HepG2 (cell line): ENCODE data around the gene IDH3G. TPM values are rescaled to one million over a fixed set of nuclear protein-coding genes. Genes with fewer than 3 reads are reported as not detected.

Source experiments
- ATAC-seq: fragments of 200-7000 bp; cut with Tn5 transposase; 3 replicates; pipeline ENCODE4 v1.9.1; 2020; ENCODE audit warnings: mild to moderate bottlenecking, moderate library complexity
- BruUV-seq: library from RNA; stranded (reverse); fragments of 400-500 nt; replicated peaks from 2 replicates; lab custom pipeline; 2021; lab: Mats Ljungman, UMichigan
- CTCF ChIA-PET: fragments of 300-600 bp; formaldehyde crosslinking; extraction: SDS; loops from one replicate; lab custom pipeline; 2021; ENCODE audit warnings: low total read pairs, inconsistent platforms, low intra/inter-chr PET ratio; lab: Yijun Ruan, JAX
- POLR2A ChIA-PET: fragments of 350-600 bp; sonication (Branson Sonifier 250); formaldehyde crosslinking; loops from one replicate; lab custom pipeline; 2020; ENCODE audit warnings: antibody characterized with exemption, inconsistent platforms; lab: Yijun Ruan, JAX
- DNase-seq: peaks from one replicate; pipeline ENCODE4 v3.0.0-alpha.2; 2015; ENCODE audit warnings: low spot score
- FAIRE-seq: peaks from 3 replicates; lab custom pipeline; 2011; peaks lifted over from hg19 to GRCh38; lab: Jason Lieb, UNC
- H2AFZ ChIP-seq: one replicate; pipeline ENCODE4 v1.6.1; 2011; ENCODE audit warnings: low read length, inconsistent platforms
- H3K27ac ChIP-seq: fragments of 300-600 bp; 3 replicates; pipeline ENCODE4 v1.8.0; 2011; ENCODE audit warnings: mixed run types, mild to moderate bottlenecking, mixed read lengths, low read length, inconsistent platforms; ENCODE audit not compliant: insufficient read depth; ENCODE audit errors: extremely low read length
- H3K27me3 ChIP-seq, 2 experiments: fragments of 200-600 bp in 1 of 2; 2 replicates in 1 of 2; 3 replicates in 1 of 2; pipeline versions ENCODE4 v1.6.0 to v1.8.0; 2011; ENCODE audit warnings: low read length in 2 of 2, mild to moderate bottlenecking in 2 of 2, moderate library complexity in 2 of 2, inconsistent platforms in 1 of 2; ENCODE audit not compliant: insufficient read depth in 2 of 2, control insufficient read depth in 1 of 2
- H3K36me3 ChIP-seq, 2 experiments: fragments of 200-600 bp in 1 of 2; replicated peaks in 1 of 2; 2 replicates in 1 of 2; 3 replicates in 1 of 2; pipeline versions ENCODE4 v1.5.1 to v1.8.0; 2011; ENCODE audit warnings: low read length in 2 of 2, inconsistent platforms in 1 of 2; ENCODE audit not compliant: insufficient read depth in 2 of 2, control insufficient read depth in 1 of 2
- H3K4me1 ChIP-seq: 2 replicates; pipeline ENCODE4 v1.5.1; 2012; ENCODE audit warnings: low read length, inconsistent platforms; ENCODE audit not compliant: insufficient read depth
- H3K4me2 ChIP-seq: 2 replicates; pipeline ENCODE4 v1.6.0; 2011; ENCODE audit warnings: low read depth, low read length, inconsistent platforms
- H3K4me3 ChIP-seq, 3 experiments: fragments of 200-600 bp in 1 of 3; sonication (generic), shearing (Covaris generic) in 1 of 3; replicated peaks in 1 of 3; 2 replicates each; pipeline ENCODE4 v1.5.1; 2011 to 2016; ENCODE audit warnings: low read length in 3 of 3, inconsistent platforms in 2 of 3, low read depth in 2 of 3, mild to moderate bottlenecking in 2 of 3, control low read depth in 1 of 3, mixed read lengths in 1 of 3; ENCODE audit not compliant: insufficient read depth in 1 of 3
- H3K79me2 ChIP-seq: one replicate; pipeline ENCODE4 v1.6.1; 2011; ENCODE audit warnings: low read length, inconsistent platforms; ENCODE audit not compliant: insufficient read depth
- H3K9ac ChIP-seq: 2 replicates; pipeline ENCODE4 v1.6.0; 2011; ENCODE audit warnings: mild to moderate bottlenecking, low read depth, low read length, inconsistent platforms; ENCODE audit not compliant: insufficient read depth
- H3K9me3 ChIP-seq: 2 replicates; pipeline ENCODE4 v1.5.1; 2012; ENCODE audit warnings: mild to moderate bottlenecking, low read length
- H4K20me1 ChIP-seq: 2 replicates; pipeline ENCODE4 v1.6.0; 2011; ENCODE audit warnings: inconsistent platforms, mild to moderate bottlenecking, low read length, moderate library complexity; ENCODE audit not compliant: insufficient read depth
- AGO2 ChIP-seq: fragments of 200-400 bp; formaldehyde crosslinking; optimal IDR thresholded peaks from 2 replicates; pipeline ENCODE3; 2017; ENCODE audit warnings: mild to moderate bottlenecking, low read depth, low read length, moderate library complexity
- ATF4 ChIP-seq, 2 experiments: fragments of 450-650 bp in 1 of 2; sonication (generic) in 1 of 2; formaldehyde crosslinking; IDR thresholded peaks; 2 replicates each; pipeline versions ENCODE4 v1.5.0 to v1.8.0; 2020 to 2022; ENCODE audit warnings: mild to moderate bottlenecking in 1 of 2, missing genetic modification reagents in 1 of 2
- DNMT1 ChIP-seq: sonication (generic); formaldehyde crosslinking; IDR thresholded peaks from 2 replicates; pipeline ENCODE4 v1.5.1; 2020; ENCODE audit warnings: mild to moderate bottlenecking, missing genetic modification reagents
- FIP1L1 ChIP-seq: fragments of 200-400 bp; formaldehyde crosslinking; IDR thresholded peaks from 2 replicates; pipeline ENCODE4 v1.6.1; 2018; ENCODE audit warnings: low read depth, mild to moderate bottlenecking, low read length, moderate library complexity, borderline replicate concordance; ENCODE audit not compliant: insufficient read depth
- HNF1B ChIP-seq: sonication (generic); formaldehyde crosslinking; IDR thresholded peaks from 2 replicates; pipeline ENCODE4 v1.5.1; 2020; ENCODE audit warnings: mild to moderate bottlenecking, moderate library complexity, missing genetic modification reagents
- JARID2 ChIP-seq: sonication (generic); formaldehyde crosslinking; IDR thresholded peaks from 2 replicates; pipeline ENCODE4 v1.8.1; 2023; ENCODE audit warnings: missing genetic modification reagents, inconsistent platforms; ENCODE audit not compliant: insufficient replicate concordance
- MAFK ChIP-seq, 2 experiments: IDR thresholded peaks in 1 of 2; conservative IDR thresholded peaks in 1 of 2; 2 replicates each; pipeline ENCODE4 v1.6.1; 2011; ENCODE audit warnings: improper control_type of control experiment in 2 of 2, low read length in 2 of 2
- PAXIP1 ChIP-seq: sonication (generic); formaldehyde crosslinking; conservative IDR thresholded peaks from 2 replicates; pipeline ENCODE4 v1.4.0; 2020; ENCODE audit warnings: mild to moderate bottlenecking, missing genetic modification reagents, moderate library complexity
- RBFOX2 ChIP-seq: fragments of 200-400 bp; formaldehyde crosslinking; IDR thresholded peaks from 2 replicates; pipeline ENCODE4 v1.6.1; 2017; ENCODE audit warnings: low read depth, mild to moderate bottlenecking, low read length
- RBM39 ChIP-seq: fragments of 200-400 bp; formaldehyde crosslinking; IDR thresholded peaks from one replicate; pipeline ENCODE4 v1.6.1; 2018; ENCODE audit warnings: antibody characterized with exemption, mild to moderate bottlenecking, low read depth, low read length; ENCODE audit not compliant: poor library complexity, severe bottlenecking
- SMARCE1 ChIP-seq: fragments of 450-650 bp; IDR thresholded peaks from 2 replicates; pipeline ENCODE4 v1.6.1; 2017; ENCODE audit warnings: borderline replicate concordance
- WGBS: methylation state at CpG from one replicate; pipeline ENCODE4 v1.1.6; 2017; ENCODE audit warnings: low lambda C conversion rate; 5-methylcytosine and 5-hydroxymethylcytosine counted together
- in situ Hi-C: cut with HindIII; loops from 2 replicates; pipeline ENCODE4 v1.10.0; 2017; ENCODE audit warnings: low pct_unique_long_range_greater_than_20kb; ENCODE audit not compliant: extremely low pct_ligation_motif_present
- intact Hi-C: fragments of 100-400 bp; cut with micrococcal nuclease; formaldehyde crosslinking; loops from one replicate; pipeline ENCODE4 v1.10.0; 2022; ENCODE audit not compliant: unreplicated experiment
- polyA plus RNA-seq, 8 experiments: library from polyadenylated mRNA; depleted of rRNA in 3 of 8; stranded (reverse) in 7 of 8; unstranded in 1 of 8; fragments of >200 nt; fragmentation: Illumina TruSeq in 4 of 8; extraction: Trizol in 4 of 8; gene quantifications; 2 replicates each; pipeline versions ENCODE4 v1.2.1 to v1.2.3, GENCODE V29; 2011 to 2016; ENCODE audit warnings: low read depth in 4 of 8, missing spikeins in 1 of 8, mixed read lengths in 1 of 8; ENCODE audit not compliant: insufficient read depth in 1 of 8
- total RNA-seq, 5 experiments: library from RNA; depleted of rRNA; stranded (reverse); fragments of >200 nt; fragmentation: Illumina TruSeq; extraction: Trizol; gene quantifications; 2 replicates each; pipeline ENCODE4 v1.2.3, GENCODE V29; 2016; ENCODE audit warnings: low read depth in 1 of 5

IDH3G gene
- total and polyA plus RNA-seq, 2 of the 13 experiments (the other 11 are each of a cell fraction or from before 2014, with no cell fraction given) = 18.7 to 35.5 TPM

DNA sequence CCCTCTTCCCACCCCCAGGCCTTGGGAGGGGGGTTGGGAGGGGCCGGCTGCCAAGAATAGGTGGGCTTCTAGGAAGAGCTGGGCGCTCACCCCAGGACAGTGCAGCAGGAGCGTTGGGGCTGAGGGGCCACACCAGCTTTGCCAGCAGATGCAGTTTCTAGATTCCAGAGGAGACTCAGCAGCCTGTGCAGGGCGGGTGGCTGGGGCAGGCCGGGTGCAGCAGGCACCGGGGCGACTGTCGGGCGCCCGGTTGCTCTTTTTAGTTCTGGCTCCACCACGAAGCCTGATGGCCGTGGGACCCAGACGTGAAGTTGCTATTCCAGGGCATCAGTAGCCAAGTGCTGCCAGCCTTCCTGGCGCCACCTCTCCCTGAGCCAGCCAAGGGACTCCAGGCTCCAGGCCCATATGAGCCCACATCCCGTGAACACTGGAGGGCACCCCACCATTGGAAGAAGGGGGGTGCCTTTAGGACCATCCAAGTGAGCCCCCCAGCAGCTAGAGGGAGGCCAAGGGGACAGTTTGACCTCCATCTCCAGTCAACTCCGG lies 6.1 kb upstream of the IDH3G start:
- no peak overlapping the region for H3K9ac ChIP-seq
- H4K20me1 ChIP-seq = no peaks in the 10 kb centered on the region
- no peak for FAIRE-seq
- TF ChIP-seq HNF1B (CRISPR knock-in tag) = no peak
- peak; percentile 86 for TF ChIP-seq AGO2
- no peak for TF ChIP-seq RBM39
- TF ChIP-seq RBFOX2 = peak; percentile 32; the same call in 1 of the 2 replicates
- no peak for ATAC-seq
- peaks cover 12% of the 10 kb centered on the region for H3K4me1 ChIP-seq
- H2AFZ ChIP-seq = no peak overlapping the region
- H3K36me3 ChIP-seq = peaks cover 0 to 2% of the 10 kb centered on the region in 2 experiments; a peak in 1 of 5 replicates
- in situ Hi-C loops = no loop called here
- no TSS peak for BruUV-seq
- H3K4me3 ChIP-seq = no peak overlapping the region
- H3K27me3 ChIP-seq = peaks cover 2 to 9% of the 10 kb centered on the region in 2 experiments; a peak in 2 of 5 replicates
- no peak overlapping the region for H3K27ac ChIP-seq
- CTCF ChIA-PET = no interaction called here
- intact Hi-C loops = no loop called here
- no peak overlapping the region for H3K4me2 ChIP-seq
- DNase-seq = no peak
- POLR2A ChIA-PET = no interaction called here
- WGBS = no CpG with 5 or more reads among the region's 16 CpGs
- peaks cover 5% of the 10 kb centered on the region for H3K79me2 ChIP-seq
- H3K9me3 ChIP-seq = no peaks in the 10 kb centered on the region

DNA sequence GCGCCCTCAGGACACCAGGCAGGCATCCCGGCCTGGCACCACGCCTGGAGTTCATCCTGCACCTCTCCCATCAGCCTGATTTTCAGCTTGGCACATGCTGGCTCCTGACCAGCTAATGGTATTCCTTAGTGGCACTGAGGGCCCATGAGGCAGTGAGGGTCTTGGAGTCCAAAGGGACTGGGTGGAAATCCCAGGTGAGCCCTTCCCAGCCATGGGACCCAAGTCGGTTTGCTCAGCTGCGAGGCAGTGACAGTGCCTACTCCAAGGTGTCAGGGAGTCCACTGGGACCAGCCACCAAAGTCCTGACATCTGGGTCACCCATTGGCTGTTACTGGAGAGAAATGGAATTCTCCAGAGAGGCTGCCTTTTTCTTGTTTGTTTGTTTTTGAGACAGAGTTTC lies 5.2 kb upstream of the IDH3G start:
- no peak overlapping the region for H3K27ac ChIP-seq
- no peak overlapping the region for H3K9ac ChIP-seq
- peaks cover 12% of the 10 kb centered on the region for H3K4me1 ChIP-seq
- H4K20me1 ChIP-seq = no peaks in the 10 kb centered on the region
- peaks cover 0 to 2% of the 10 kb centered on the region in 2 experiments; a peak in 1 of 5 replicates for H3K36me3 ChIP-seq
- ChIA-PET CTCF (no interaction called here), POLR2A (no interaction called here)
- in situ Hi-C loops (no loop called here), intact Hi-C loops (no loop called here)
- H3K79me2 ChIP-seq = peaks cover 10% of the 10 kb centered on the region
- DNase-seq (no peak), FAIRE-seq (no peak), ATAC-seq (no peak)
- peaks cover 0 to 2% of the 10 kb centered on the region in 2 experiments; a peak in 1 of 5 replicates for H3K27me3 ChIP-seq
- no TSS peak for BruUV-seq
- no peak overlapping the region for H3K4me3 ChIP-seq
- H3K4me2 ChIP-seq = no peak overlapping the region
- no peaks in the 10 kb centered on the region for H3K9me3 ChIP-seq
- WGBS = 100% methylated on average over 3 of the region's 5 CpGs
- no peak overlapping the region for H2AFZ ChIP-seq
- TF ChIP-seq ATF4 (CRISPR knock-in tag; IDR thresholded peaks at IDR 0.05) (no peak), JARID2 (CRISPR knock-in tag) (no peak), MAFK (conservative IDR thresholded peaks at IDR 0.05 in 1 of 2, IDR thresholded peaks at IDR 0.05 in 1 of 2; ENCODE audit: low read length in 2 of 2) (no peak), DNMT1 (CRISPR knock-in tag) (no peak), PAXIP1 (CRISPR knock-in tag) (no peak), FIP1L1 (no peak), SMARCE1 (no peak)
